Measurements from ENCODE around the gene XRN2.
"Not testable (repeated sequence)": the region's sequence is repeated elsewhere in the genome, so short reads cannot be mapped to it uniquely, and the experiment has no call there.

The XRN2 gene

DNA sequence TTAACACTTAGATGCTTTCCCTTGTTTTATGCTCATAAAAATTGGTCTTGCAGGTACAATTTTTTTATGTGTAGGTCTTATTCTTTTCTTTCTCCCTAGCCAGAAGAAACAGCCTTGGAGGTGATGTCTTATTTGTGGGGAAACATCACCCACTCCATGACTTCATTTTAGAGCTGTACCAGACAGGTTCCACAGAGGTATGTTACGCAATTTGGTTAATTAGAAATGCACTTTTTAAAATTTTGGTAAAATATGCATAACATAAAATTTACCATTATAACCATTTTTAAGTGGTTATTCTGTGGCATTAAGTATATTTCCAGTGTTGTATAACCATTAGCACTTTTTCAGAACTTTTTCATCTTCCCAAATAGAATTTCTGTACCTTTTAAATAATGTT, 52.9 kb downstream of the XRN2 start:
- no peak for DNase-seq

DNA sequence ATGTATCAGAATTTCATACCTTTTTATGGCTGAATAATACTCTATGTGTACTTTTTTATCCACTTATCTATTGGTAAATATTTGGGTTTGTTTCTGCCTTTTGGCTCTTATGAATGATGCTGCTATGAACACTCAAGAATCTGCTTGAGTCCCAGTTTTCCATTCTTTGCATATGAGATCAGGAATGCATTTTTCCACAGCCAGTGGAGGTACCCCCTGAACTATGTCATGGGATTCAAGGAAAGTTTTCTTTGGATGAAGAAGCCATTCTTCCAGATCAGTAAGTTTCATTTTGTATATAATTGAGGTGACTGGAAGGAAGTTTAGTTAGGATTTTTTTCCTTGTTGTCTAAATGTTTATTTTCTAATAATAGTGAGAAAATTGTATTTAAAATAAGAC, 53.3 kb downstream of the XRN2 start:
- DNase-seq: no peak

DNA sequence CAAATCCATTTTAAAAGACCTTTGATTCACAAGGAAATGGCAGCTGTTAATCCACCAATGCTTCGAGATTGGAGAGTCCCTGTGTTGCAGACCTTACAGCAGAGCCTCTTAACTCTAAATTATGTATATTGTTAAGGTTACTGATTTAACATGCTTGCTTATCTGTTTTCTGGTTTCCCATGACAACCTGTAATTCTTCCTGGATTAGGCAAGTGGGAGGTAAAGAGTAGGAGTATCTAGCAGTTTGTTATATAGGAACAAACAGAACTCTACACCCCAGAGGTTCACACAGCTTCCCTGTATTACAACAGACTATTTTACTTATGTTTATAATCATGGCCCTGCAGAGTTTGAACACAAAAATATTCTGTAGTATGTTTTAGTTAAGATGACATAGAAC, 54.7 kb downstream of the XRN2 start:
- DNase-seq: no peak

DNA sequence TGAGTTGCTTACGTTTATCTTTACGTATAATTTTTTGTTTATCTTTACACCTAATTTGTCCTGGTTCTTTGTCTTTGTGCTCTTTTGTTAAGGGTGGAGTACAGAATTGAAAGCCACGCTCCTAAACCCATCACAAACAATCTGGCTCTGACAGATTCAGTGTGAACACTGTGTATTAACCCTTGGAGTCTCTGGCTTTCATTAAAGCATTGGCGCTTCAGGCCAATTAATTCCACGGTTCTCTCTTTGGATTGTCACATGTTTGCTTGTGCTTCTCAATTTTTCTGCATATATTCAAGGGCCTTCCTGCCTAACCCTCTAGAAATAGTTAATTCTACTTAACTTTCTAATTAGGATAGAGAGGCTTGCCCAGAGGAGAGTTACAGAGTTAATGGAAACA, 55.6 kb downstream of the XRN2 start:
- no peak for DNase-seq

DNA sequence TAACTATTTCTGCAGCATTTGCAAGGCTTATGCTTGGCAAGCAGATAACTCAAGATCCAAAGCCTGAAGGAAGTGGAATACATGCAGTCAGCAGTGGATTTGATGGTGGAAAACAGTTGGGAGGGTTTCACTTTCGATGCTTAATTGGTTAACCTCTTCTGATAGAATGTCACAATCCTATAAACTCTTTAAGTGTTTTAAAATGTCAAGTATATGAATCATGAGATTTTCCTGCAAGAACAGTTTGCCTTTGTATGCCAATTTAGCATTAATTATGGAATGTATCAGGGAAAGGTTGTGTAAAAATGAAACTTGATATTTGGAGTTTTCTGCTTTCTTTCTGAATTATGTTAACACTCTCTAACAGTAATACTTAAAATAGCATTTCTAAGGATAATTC, 57.6 kb downstream of the XRN2 start:
- no peak for DNase-seq

DNA sequence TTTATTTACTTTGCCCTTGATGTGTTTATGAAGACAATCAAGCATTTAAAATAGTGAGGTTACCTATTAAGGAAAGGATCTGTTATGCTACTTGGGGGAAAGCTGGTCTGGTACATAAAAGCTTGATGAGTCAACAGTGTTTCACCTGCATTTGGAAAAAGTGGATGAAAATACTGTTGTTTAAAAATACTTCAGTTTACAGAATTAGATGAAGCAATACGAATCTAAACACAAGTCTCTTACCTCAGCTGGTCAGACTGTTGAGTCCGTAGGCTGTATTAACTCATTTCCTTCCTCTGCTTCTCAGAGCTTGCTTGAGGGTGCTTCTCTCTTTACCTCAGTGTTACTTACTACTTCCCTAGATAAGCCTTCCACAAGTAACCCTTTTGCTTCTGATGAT, 58.1 kb downstream of the XRN2 start:
- DNase-seq: no peak

DNA sequence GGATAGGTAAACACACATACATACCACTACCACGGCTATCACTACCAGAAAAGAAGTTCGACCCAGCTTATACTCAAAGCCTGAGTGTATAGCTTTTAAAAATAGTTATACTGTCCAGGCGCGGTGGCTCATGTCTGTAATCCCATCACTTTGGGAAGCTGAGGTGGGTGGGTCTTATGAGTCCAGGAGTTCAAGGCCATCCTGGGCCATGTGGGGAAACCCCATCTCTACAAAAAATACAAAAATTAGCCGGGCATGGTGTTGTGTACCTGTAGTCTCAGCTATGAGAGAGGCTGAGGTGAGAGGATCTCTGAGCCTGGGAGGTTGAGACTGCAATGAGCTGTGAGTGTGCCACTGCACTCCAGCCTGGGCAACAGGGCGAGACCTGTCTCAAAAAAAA, 61.3 kb downstream of the XRN2 start:
- DNase-seq: no peak

DNA sequence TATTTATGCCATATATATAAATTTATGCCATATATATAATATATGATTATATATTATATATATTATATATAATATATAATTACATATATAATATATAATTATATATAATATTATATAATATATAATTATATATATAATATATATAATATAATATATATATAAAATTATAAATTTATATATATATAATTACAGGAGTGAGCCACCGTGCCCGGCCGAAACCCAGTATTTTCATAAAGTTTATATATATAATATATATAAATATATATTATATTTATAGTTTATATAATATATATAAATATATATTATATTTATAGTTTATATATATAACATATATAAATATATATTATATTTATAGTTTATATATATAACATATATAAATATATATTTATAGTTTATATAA, 62.6 kb downstream of the XRN2 start:
- no peak for DNase-seq

DNA sequence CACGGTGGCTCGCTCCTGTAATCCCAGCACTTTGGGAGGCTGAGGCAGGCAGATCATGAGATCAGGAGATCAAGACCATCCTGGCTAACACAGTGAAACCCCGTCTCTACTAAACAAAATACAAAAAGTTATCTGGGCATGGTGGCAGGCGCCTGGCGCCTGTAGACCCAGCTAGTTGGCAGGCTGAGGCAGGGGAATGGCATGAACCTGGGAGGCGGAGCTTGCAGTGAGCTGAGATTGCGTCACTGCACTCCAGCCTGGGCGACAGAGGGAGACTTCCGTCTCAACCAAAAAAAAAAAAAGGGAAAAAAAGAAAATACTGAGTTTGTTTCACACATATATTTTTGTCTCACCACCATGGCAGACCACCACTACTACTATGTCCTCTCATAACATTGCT, 63.1 kb downstream of the XRN2 start:
- DNase-seq: not testable (repeated sequence)

DNA sequence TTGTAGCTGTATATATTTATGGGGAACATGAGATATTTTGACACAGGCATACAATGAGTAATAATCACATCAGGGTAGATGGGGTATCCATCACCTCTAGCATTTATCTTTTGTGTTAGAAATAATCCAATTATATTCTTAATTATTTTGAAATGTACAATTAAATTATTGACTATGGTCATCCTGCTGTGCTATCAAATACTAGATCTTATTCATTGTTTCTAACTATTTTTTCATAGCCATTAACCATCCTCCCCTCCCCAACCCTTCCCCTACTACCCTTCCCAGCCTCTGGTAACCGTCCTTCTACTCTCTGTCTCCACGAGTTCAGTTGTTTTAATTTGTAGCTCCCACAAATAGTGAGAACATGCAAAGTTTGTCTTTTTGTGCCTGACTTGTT, 65.7 kb downstream of the XRN2 start:
- no peak for DNase-seq

DNA sequence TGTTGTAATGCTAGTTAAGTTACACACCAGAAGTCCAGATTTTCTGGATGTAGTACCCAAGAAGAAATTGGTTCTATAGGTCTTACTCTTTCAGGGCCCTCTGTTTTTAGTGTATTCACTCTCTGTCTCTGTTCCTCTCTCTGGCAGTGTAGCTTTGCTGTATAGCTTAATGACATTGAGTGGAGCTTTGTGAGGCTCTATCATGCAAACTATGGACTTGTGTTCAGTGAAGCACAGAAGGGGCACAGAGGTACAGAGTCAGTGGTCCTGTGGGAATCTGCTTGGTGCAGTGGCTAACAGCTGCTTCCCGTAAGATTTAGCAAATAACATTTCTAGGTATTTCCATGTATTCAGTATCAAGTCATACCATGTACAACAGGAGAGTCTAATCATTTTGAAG, 68.1 kb downstream of the XRN2 start:
- no peak for DNase-seq

DNA sequence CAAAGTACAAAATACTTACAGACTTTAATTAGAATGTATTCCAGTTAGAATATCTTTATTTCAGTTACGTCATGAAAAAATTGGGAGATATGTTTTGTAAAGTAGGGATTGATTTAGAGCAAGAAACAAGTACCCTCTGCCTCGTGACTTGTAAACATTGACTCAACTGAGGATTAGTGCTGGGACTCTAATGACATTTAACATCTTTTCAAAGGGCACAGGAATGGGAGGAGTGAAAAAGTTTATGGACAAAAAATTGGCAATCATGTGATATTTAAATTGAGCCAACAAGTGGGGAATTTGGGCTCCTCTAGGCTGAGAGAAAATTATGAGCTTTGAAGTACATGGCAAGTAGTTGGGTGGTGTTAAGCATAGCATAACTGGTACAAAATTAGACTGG, 68.9 kb downstream of the XRN2 start:
- no peak for DNase-seq

DNA sequence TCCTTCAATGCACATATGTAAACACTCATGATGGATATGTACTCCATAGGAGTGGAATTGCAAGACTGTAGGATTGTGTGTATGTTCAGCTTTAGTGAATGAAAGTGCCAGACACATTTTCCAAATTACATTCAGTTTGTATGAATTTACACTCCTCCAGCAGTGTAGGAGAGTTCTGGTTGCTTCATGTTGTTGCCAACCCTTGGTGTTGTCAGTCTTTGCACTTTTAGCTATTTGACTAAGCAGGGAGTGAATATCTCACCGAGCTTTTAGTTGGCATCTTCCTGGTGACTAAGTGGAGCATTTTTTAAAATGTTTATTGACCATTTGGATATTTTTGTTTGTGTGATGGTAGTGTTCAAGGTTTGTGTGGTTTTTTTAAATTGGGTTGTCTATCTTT, 70.3 kb downstream of the XRN2 start:
- DNase-seq: no peak

DNA sequence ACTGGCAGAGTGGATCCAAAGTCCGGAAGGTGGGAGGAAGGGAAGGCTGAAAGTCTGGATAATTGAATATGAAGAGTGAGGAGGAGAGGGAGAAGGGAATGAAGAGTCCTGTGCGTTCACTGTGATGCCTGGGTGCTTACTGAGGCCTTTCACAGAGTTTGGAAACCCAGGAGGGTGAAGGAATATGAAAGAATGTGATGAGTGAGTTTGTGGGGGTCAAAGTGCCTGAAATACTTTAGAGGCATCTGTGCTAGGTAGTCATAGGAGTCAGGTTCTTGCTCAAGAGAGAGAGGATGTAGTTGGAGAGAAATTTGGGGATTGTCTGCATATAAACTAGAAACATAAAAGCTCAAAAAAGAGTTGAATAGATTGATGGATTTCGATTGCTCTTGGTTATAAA, 73.5 kb downstream of the XRN2 start:
- no peak for DNase-seq

DNA sequence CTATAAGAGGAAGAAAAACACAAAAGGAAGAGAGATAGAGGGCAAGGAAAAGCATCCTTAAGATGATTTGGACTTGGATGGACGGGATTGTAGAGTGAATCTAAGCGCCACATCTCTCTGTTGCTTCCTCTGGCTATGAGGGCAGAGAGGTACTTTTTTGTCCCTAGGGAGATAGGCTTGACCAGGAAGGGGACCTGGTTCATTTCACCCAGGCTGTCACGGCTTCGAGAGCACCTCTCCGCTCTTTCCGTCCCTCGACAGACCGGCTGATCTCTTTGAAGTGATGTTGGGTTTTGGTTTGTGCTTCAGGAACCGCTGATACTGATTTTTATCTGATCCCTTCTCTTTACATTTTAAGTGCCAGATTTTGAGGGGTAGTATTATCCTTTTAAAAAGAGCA, 74.6 kb downstream of the XRN2 start:
- no peak for DNase-seq

DNA sequence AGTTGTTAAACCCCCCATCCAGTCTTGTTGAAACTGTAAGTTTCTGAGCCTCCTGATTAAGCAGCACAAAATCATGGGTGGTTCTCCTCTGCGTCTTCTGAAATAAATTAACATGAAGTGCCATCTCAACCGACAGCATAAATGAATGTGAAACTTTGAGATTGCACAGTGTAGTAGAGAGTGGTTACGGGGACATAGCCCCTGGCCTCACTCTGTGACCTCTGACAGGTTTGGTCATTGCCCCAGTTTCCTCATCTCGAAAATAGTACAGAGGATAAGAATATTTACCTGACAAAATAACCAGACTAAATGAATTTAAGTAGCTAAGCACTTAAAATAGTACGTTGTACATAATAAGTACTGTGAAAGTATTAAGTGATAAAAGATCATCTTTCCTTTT, 75.1 kb downstream of the XRN2 start:
- DNase-seq: no peak

DNA sequence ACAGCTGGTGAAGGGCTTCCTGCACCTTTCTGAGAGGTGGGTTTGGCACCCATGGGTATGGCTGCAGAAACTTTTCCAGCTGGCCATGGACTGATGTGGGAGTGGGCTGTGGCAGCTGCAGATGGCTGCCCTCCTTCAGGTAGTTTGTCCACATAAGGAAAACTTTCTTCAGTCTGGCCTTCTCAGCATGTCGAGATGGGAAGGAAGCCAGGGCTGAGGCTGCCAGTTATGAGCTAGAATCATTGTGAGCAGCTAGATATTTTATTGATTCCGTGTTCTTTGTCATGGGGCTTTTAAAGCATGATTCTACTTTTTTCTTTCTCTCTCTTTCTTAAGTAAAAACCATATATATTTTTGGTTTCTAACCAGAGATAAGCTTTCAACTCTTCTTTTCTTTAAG, 77.6 kb downstream of the XRN2 start:
- DNase-seq: no peak

DNA sequence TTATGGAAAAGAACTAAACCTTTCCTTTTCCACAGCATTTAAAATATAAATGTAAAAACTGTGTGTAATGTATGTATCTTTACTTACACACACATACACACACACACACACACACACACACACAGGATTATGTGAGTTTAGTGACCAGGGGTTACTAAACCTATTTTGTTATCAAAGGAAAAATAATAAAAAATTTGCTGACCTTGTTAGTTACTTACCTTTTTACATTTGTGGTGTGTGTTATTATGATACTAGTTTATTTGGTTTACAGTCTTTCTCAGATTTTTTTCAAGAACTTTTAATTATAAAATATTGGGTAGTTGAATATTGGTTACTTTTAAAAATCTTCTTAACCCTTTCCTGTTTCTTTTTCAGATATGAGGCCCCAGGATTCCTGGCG, 78.5 kb downstream of the XRN2 start:
- DNase-seq: no peak

DNA sequence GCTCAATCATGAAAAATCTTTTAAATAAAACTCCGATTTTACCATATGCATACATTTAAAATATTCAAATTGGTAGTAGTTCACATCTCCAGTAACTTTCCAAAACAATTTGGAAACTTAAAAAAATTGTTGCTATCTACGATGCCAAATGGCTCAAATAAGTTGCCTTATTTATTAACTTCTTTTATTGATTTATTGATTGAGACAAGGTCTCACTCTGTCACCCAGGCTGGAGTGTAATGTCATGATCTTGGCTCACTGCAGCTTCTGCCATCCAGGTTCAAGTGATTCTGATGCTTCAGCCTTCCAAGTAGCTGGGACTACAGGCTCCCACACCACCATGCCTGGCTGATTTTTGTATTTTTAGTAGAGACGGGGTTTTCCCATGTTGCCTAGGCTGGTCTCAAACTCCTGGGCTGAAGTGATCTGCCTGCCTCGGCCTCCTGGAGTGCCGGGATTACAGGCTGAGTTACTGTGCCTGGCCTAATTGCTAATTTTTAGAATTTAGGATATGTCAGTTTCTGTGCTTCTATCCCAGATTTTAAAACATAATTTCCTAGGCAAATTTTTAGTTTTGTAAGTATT, 81.3 kb downstream of the XRN2 start:
- no peak for DNase-seq

DNA sequence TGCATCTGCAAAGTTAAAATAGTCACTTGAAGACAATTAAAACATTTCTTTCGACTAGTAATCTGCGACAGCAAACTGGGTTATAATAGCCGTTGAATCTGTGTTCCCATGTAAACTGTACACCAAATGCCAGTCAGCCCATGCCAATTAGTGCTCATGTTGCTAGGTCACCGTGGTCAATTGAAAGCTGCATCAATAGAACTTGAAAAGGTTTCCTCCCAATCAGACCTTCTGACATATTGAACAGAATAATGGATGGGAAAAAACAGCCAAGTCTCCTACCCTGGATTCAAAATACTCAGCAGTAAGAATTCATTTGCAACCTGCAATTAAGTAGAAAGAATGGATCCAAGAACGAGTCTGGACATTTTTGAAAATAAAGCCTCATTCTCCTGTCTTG, 83.0 kb downstream of the XRN2 start:
- DNase-seq: no peak

DNA sequence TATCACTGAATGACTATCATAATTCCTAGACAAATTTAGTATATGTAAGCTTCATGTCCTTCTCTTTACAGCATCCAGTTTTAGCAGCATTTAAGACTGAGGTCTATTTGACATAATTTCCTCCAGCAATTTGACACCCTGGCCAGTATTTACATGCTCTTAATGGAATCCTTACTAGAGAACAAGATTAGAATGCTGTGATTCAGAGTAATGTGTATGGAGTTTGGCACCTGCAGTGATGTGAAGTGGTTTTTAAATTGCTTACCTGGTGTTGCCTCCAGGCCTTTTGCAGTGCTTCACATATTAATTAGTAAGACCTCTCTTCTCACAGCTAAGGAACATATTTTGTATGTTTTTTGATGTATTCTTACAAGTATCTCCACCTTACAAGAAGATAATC, 84.4 kb downstream of the XRN2 start:
- no peak for DNase-seq

DNA sequence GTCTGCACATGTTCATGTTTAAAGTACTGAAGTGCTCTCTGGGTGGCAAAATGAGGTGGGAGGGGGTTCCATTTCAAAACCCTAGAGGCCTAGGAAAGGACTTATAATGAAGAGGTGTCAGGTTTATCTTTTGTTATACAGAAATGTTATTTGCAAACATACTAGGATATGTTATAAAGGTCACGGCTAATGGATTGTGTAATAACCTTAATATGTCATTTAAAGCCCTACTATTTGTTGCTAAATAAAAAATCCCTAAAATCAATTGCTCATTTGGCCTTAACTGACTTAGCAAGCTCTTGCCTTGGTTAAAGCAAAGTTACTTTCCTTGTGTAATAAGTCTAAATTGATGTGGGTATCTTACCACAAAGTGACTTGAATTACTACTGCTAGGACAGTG, 85.4 kb downstream of the XRN2 start:
- DNase-seq: no peak

DNA sequence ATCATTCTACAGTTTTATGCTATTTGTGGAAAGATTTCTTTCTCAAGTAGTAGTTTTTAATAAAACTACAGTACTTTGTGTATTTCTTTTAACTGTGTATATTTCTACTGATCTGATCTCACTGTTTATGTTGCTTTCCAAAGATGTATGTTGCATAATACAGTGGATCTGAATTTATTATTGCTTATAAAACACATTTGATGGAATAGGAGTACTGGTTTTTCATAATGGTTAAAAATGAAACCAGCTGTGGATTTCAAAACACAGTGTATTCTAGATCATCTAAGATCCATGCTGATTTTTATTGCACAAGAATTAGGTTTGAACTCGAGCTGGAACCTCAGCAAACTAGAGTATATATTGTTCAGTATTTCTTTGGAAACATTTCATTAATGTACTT, 86.2 kb downstream of the XRN2 start:
- DNase-seq: no peak

DNA sequence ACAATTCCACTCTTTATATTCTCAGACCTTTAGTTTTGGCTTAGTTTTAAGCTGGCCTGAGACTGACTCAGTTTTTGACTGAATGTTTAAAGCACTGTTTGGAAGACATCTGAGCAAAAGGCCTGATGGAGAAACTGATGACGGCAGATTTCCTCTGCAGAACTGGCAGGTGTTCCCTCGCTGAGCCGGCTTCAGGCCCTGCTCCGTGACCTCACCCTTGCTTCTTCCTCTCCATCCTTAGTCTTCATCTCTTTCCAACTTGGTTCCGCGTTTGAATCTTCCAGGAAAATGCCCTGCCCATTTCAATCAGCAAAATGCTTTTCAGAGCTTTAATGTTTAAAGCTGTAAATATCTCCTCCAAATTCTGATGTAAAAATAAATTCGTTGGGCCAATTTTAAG, 87.6 kb downstream of the XRN2 start:
- no peak for DNase-seq

DNA sequence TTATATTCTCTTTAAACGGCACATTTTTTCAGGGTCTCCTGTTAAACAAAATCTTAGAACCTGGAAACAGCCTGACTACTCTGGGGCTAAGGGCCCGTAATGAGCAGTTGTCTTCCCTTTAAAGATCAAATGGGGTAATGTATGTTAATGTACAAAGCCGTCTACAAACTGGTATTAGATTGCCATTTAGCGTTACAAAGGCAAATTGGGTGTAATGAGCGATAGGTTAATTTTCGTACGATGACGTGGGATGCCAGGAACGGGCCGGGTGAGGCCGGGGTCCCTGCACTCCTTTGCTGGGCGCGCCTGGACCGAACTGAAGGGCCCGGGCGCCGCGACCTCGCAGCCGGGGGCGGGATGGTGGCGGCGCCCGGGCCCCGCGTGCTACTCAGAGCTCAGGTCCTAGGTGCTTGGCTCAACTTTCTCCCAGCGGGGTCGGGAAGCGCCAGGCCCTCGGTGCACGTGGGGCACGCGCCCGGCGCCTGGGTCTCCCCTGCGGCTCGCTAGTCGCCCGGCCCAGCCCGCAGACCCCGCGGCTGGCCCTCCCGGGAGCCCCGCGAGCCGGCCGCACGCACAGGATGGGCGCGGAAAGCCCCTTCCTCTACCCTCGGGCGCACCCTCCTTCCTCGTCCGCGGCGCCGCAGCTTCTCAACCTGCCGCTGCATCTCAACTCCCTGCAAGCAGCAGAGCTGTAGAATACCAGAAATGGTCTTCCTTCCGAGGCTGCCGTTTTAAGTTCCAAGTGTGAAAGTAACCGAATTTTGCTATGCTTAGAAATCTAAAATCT, 88.2 kb downstream of the XRN2 start:
- no peak for DNase-seq

Data from NCI-H526 treated with DMSO at 0.1 percent for 48 hours (cell line).